SJSA1 (cell line): ENCODE measurements around the gene TULP1. TPM values are rescaled to one million over a fixed set of nuclear protein-coding genes. Genes with fewer than 3 reads are reported as not detected.
A peak's percentile ranks its signal among the peaks of the same experiment; 100 is the strongest.
"Not testable (repeated sequence)": the region's sequence is repeated elsewhere in the genome, so short reads cannot be mapped to it uniquely, and the experiment has no call there.

ENCODE experiments used
- DNase-seq, 2 experiments: peaks; one replicate each; pipeline ENCODE4 v3.0.0-alpha.2; 2015 to 2020; ENCODE audit warnings: low spot score in 2 of 2, low read depth in 1 of 2
- H3K27ac ChIP-seq: fragments of 250-450 bp; sonication (Bioruptor Pico); 2 replicates; pipeline ENCODE4 v1.5.1; 2020; ENCODE audit warnings: mild to moderate bottlenecking, moderate library complexity
- H3K27me3 ChIP-seq: fragments of 250-450 bp; sonication (Bioruptor Pico); replicated peaks from 2 replicates; pipeline ENCODE4 v1.5.1; 2020; ENCODE audit warnings: mild to moderate bottlenecking, moderate library complexity
- H3K36me3 ChIP-seq: fragments of 250-450 bp; sonication (Bioruptor Pico); 2 replicates; pipeline ENCODE4 v1.5.1; 2020; ENCODE audit warnings: mild to moderate bottlenecking
- H3K4me1 ChIP-seq: fragments of 250-450 bp; sonication (Bioruptor Pico); replicated peaks from 2 replicates; pipeline ENCODE4 v1.6.1; 2021; ENCODE audit warnings: mild to moderate bottlenecking
- H3K4me3 ChIP-seq: fragments of 250-450 bp; sonication (Bioruptor Pico); 2 replicates; pipeline ENCODE4 v1.5.1; 2020; ENCODE audit warnings: mild to moderate bottlenecking
- H3K9me3 ChIP-seq: fragments of 250-450 bp; sonication (Bioruptor Pico); replicated peaks from 2 replicates; pipeline ENCODE4 v1.5.1; 2020; ENCODE audit warnings: mild to moderate bottlenecking
- total RNA-seq: library from RNA; depleted of rRNA; stranded (reverse); fragments of >200 nt; shearing (Covaris generic); gene quantifications from 2 replicates; pipeline ENCODE4 v1.2.3, GENCODE V29; 2014

TULP1 gene
- total RNA-seq, 1 experiment from 2014 or later = not detected

DNA sequence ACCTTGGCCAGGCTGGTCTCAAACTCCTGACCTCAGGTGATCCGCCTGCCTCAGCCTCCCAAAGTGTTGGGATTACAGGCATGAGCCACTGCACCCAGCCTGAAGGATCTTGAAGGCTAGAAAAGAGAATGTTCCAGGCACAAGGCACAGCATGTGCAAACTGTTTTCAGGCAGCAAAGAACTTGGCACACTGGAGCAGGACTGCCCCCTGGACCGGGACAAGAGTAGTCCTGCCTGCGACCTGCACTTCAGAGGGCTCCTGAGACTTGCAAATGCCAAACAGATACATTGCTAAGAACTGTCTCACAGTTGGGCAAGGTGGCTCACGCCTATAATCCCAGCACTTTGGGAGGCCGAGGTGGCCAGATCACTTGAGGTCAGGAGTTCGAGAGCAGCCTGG, 3.2 kb upstream of the TULP1 start:
- not testable (repeated sequence) for DNase-seq, H3K4me3 ChIP-seq, H3K27me3 ChIP-seq, H3K36me3 ChIP-seq, H3K27ac ChIP-seq, H3K9me3 ChIP-seq, H3K4me1 ChIP-seq

DNA sequence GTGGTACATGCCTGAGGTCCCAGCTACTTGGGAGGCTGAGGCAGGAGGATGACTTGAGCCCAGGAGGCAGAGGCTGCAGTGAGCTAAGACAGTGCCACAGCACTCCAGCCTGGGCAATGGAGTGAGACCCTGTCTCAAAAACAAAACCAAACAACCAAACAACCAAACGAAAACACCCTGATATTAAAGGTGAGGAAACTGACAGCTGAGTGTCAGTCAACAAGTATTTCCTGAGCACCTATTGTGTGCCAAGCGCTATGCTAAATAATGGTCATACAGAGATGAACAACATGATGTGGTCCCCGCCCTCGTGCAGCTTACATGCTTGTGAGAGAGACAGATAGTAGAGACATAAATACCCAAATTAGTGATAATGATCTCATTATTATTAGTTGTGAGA, 1.9 kb upstream of the TULP1 start:
- Histone ChIP-seq H3K9me3 (no peaks in the 10 kb centered on the region), H3K4me1 (no peaks in the 10 kb centered on the region), H3K27ac (no peak overlapping the region), H3K4me3 (no peak overlapping the region), H3K27me3 (no peaks in the 10 kb centered on the region), H3K36me3 (no peaks in the 10 kb centered on the region)
- no peak for DNase-seq

DNA sequence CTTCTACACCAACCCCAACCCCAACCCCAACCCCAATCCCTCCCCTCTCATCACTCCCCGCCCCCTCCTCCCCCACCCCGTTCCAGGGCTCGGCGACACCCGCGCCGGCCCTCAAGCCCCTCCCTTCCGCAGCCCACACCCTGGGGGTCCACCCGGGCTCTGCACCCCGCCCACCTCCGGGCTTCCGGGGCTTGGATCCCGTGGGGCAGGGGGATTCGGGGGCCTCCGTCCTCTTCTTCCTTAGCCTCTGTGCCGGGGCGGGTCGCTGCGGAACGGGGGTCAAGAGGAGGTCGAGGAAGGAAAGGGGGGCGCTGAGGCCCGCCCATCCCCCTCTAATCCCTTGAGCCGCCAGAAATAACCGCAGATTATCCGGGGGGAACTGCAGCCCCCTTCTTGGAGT, 690 bp downstream of the TULP1 start:
- Histone ChIP-seq H3K27ac (no peak overlapping the region), H3K36me3 (no peaks in the 10 kb centered on the region), H3K4me3 (no peak overlapping the region), H3K27me3 (no peaks in the 10 kb centered on the region), H3K4me1 (no peaks in the 10 kb centered on the region), H3K9me3 (no peaks in the 10 kb centered on the region)
- DNase-seq = no peak

DNA sequence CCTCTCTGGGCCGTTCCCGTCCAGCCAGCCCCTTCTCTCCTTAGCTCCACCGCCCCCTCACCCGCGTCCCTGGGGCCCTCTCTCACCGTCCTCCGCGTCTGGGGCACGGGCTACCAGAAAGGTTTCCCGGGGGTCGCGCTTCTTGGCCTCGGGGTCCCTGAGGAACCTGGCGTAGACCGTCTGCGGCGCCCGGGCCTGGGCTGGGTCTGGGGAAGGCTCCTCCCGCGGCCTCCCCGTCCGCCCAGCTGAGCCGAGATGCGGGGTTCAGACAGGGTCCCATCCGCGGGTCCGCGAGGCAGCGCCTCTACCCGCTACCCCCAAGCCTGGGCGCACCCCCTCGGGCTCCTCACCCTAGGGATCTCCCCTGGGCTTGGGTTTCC, 1.1 kb downstream of the TULP1 start:
- Histone ChIP-seq H3K4me1 (no peaks in the 10 kb centered on the region), H3K36me3 (no peaks in the 10 kb centered on the region), H3K9me3 (no peaks in the 10 kb centered on the region), H3K4me3 (no peak overlapping the region), H3K27me3 (no peaks in the 10 kb centered on the region), H3K27ac (no peak overlapping the region)
- DNase-seq = no peak

DNA sequence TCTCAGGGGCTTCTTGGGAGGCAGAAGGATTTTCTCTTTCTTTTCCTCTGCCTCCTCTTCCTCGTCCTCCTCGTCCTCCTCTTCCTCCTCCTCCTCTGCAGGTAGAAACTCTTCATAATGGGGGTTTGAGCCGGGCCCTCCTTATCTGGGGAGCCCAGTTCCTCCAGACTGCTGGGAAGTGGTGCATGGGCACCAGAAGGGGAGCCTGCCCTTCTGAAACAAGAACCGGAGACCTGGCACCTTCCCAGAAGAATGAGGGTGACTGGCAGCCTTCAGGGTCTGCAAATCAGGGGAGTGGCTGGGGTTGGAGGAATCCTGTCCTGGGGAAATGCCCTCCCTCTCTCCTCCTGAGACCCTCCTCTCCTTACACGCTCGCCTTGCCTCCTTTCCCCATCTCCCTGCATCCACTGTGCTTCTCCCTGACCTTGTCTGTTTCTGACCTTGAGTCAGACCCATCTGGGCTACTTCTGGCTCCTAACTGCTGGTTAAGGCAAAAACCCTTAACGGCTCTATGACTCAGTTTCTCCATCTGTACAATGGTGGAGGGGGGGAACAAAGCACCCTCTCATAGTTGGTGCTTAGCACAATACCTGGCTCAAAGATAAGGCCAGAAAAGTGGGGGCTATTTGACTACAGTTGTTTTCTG, 1.7 kb downstream of the TULP1 start:
- H3K27me3 ChIP-seq = no peaks in the 10 kb centered on the region
- no peaks in the 10 kb centered on the region for H3K4me1 ChIP-seq

DNA sequence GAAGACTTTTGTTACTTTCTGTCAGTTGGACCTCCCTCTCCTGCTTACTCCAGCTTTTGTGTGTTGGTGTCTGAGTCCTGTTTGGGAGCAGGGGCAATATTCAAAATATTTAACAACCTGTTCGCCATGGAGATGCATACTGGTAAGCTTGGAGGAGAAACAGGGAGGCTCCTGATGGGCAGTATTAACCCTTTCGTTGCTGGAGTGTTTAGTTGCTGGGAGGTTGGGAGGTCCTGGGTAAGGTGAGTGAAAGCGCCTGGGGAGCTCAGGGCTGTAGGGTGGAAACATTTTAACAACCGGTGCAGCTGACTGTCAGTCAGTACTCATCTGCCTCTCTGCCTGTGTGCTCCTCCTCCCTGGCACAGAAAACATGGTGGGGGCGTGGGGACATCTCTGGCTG, 4.2 kb downstream of the TULP1 start:
- DNase-seq = no peak
- no peaks in the 10 kb centered on the region for H3K27me3 ChIP-seq

More for the DNA sequence above, 1.7 kb downstream of the TULP1 start:
- H3K36me3 ChIP-seq = no peaks in the 10 kb centered on the region
- no peak overlapping the region for H3K4me3 ChIP-seq
- no peak overlapping the region for H3K27ac ChIP-seq
- H3K9me3 ChIP-seq = no peaks in the 10 kb centered on the region
- DNase-seq = no peak

DNA sequence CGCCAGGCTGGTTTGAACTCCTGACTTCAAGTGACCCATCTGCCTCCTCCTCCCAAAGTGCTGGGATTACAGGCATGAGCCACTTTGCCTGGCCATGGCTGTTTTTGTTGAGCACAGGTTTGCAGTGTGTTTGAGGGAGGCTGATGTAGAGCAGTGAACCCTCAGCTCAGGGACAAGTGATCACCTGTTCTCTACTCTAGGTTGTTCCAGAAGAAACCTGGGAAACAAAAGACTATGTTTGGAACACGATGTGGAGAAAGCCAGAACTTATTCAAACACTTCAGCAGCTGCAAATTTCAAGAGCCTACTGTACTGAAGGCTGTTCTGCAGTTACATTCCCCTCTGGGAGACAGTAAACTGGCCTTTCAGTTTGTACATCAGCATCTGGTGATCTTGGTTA, 4.7 kb downstream of the TULP1 start:
- no peaks in the 10 kb centered on the region for H3K4me1 ChIP-seq
- no peak overlapping the region for H3K4me3 ChIP-seq
- no peak for DNase-seq
- no peaks in the 10 kb centered on the region for H3K9me3 ChIP-seq
- no peak overlapping the region for H3K27ac ChIP-seq
- no peaks in the 10 kb centered on the region for H3K27me3 ChIP-seq
- H3K36me3 ChIP-seq = no peaks in the 10 kb centered on the region

More for the DNA sequence above, 4.2 kb downstream of the TULP1 start:
- H3K9me3 ChIP-seq = no peaks in the 10 kb centered on the region
- no peak overlapping the region for H3K4me3 ChIP-seq
- H3K4me1 ChIP-seq = no peaks in the 10 kb centered on the region
- no peak overlapping the region for H3K27ac ChIP-seq
- no peaks in the 10 kb centered on the region for H3K36me3 ChIP-seq

DNA sequence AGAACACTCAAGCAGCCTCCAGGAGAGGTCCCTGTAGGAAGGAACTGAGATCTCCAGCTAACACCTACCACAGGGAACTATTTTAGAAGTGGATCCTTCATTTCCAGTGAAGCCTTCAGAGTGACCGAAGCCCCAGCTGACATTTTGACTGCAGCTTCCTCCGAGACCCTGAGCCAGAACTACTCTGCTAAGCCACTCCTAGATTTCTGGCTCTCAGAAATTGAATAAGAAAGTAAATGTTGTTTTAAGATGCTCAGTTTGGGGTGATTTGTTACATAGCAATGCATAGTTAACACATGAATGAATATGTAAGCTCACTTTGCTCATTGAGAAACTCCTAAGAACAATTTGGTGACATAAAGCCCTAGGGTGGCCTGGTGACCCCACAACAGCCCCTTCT, 5.5 kb downstream of the TULP1 start:
- Histone ChIP-seq H3K4me3 (no peak overlapping the region), H3K27ac (no peak overlapping the region), H3K4me1 (no peaks in the 10 kb centered on the region), H3K36me3 (no peaks in the 10 kb centered on the region), H3K9me3 (no peaks in the 10 kb centered on the region), H3K27me3 (no peaks in the 10 kb centered on the region)
- no peak for DNase-seq

DNA sequence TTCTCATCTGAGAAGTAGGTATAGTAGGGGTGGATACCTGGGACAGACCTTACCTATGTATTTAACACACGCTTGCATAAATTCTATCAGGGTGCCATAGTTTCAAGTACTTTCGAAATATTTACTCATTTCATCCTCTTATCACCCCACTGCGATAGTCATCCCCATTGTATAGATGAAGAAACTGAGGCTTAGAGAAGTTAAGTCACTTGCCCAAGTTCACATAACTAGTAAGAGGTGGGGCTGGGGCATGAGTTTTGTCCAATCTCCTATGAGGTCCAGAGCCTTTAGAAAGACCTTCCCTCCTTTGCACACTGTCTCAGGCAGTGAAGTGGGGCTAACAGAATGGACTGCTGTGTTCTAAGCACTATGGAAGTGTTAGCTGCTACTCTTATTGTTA, 6.2 kb downstream of the TULP1 start:
- H3K9me3 ChIP-seq = no peaks in the 10 kb centered on the region
- no peak for DNase-seq
- H3K27ac ChIP-seq = no peak overlapping the region
- H3K27me3 ChIP-seq = no peaks in the 10 kb centered on the region
- no peaks in the 10 kb centered on the region for H3K36me3 ChIP-seq
- no peak overlapping the region for H3K4me3 ChIP-seq
- no peaks in the 10 kb centered on the region for H3K4me1 ChIP-seq

DNA sequence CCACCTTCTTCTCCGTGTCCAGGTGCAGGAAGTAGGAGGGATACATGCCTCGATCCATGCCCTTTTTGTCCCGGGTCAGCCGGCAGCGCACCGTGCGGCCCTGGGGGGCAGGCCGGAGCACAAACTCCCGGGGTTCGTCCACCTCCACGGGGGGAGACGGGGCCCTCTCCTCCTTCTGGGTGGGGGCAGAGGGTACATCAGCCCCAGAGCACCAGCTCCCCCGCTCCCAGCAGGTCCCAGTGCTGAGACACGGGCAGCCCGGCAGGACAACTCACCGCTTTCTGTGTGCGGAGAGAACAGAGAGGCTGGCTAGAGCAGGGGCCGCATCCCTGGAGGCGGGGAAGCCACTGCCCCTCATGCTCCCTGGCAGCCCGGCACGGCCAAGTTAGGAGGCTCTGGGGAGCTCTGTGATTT, 6.7 kb downstream of the TULP1 start:
- no peak overlapping the region for H3K4me3 ChIP-seq
- no peak for DNase-seq
- no peaks in the 10 kb centered on the region for H3K4me1 ChIP-seq

DNA sequence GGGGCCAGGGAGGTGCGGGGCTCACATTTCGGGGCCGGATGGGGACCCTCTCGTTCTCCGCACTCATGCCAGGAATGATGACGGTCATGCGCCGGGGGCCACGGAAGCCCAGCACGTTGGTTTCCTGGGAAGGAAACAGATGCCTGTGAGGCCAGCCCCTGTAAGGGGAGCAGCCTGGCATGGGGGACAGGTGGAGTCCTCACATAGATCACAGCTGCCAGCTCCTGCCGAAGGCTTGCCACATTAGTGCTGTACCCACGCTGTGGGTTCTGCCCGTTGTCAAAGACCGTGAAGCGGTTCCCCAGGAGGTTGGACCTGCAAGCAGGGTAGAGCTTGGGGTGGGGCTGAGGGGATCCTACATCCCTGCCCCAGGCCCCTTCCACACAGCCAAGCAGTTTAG, 9.2 kb downstream of the TULP1 start:
- no peaks in the 10 kb centered on the region for H3K36me3 ChIP-seq
- no peak for DNase-seq
- H3K4me1 ChIP-seq = no peaks in the 10 kb centered on the region; the same call in 1 of the 2 replicates
- no peak overlapping the region for H3K4me3 ChIP-seq
- no peaks in the 10 kb centered on the region for H3K27me3 ChIP-seq
- H3K9me3 ChIP-seq = no peaks in the 10 kb centered on the region
- H3K27ac ChIP-seq = no peak overlapping the region

More for the DNA sequence above, 6.7 kb downstream of the TULP1 start:
- no peaks in the 10 kb centered on the region for H3K27me3 ChIP-seq
- H3K36me3 ChIP-seq = no peaks in the 10 kb centered on the region
- H3K27ac ChIP-seq = no peak overlapping the region
- no peaks in the 10 kb centered on the region for H3K9me3 ChIP-seq

DNA sequence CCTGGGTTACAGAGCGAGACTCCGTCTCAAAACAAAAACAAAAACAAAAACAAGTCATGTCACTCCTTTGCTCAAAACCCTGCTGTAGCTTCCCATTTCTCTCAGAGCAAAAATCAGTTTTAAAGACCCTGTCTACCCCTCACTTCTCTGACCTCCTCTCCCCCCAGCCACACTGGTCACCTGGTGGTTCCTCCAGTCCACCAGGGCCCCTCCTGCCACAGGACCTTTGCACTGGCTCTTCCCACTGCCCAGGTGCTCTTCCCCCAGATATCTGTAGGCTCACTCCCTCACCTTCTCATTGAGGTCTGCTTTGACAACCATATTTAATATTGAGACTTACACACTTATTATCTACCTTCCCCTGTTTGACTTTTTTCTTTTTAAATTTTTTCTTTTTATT, 10.9 kb downstream of the TULP1 start:
- no peak for DNase-seq
- Histone ChIP-seq H3K4me3 (no peak overlapping the region), H3K4me1 (peaks cover 13% of the 10 kb centered on the region)

DNA sequence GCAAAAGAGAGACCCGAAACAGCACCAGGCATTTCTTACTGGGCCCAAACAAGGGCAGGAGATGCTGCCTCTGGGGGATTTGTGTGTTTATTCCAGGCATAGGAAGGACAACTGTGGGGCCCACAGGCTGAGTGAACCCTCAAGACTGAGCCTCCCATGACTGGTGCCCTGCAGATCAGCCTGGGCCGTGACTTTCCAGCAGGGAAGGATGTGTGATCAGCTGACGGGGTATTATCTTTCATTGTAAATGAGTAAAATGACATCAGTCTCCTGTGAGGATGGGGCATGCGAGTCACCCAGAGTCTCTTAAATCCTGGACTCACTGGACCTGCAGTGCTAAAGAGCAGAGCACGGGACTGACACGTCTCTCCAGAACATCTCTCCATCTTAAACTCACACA, 11.9 kb downstream of the TULP1 start:
- Histone ChIP-seq H3K4me3 (no peak overlapping the region), H3K27me3 (no peaks in the 10 kb centered on the region), H3K36me3 (peaks cover 9% of the 10 kb centered on the region), H3K27ac (no peak overlapping the region), H3K4me1 (peaks cover 18% of the 10 kb centered on the region), H3K9me3 (no peaks in the 10 kb centered on the region)
- DNase-seq = no peak

More for the DNA sequence above, 10.9 kb downstream of the TULP1 start:
- H3K27ac ChIP-seq = no peak overlapping the region
- peaks cover 5% of the 10 kb centered on the region for H3K36me3 ChIP-seq
- no peaks in the 10 kb centered on the region for H3K27me3 ChIP-seq
- H3K9me3 ChIP-seq = no peaks in the 10 kb centered on the region

DNA sequence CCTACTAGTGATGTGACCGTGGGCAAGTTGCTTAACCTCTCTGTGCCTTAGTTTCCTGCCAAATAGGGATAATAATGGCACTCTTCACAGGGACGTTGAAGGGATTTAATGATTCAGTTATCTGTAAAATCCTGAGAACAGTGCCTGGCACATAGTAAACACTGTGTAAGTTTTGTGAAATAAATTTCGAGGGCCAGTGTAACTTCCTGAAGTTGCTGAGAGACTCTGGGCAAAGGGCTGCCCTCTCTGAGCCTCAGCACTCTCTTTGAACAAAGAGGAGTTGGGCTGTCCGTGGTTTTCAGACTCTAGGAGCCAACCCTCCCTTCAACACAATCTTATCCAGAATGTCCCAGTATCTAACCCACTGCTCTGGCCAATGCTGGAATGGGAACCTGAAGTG, 13.3 kb downstream of the TULP1 start:
- no peak overlapping the region for H3K4me3 ChIP-seq
- no peak for DNase-seq
- no peak overlapping the region for H3K27ac ChIP-seq
- H3K27me3 ChIP-seq = no peaks in the 10 kb centered on the region
- H3K36me3 ChIP-seq = peaks cover 9% of the 10 kb centered on the region
- H3K9me3 ChIP-seq = no peaks in the 10 kb centered on the region
- H3K4me1 ChIP-seq = peaks cover 32% of the 10 kb centered on the region

DNA sequence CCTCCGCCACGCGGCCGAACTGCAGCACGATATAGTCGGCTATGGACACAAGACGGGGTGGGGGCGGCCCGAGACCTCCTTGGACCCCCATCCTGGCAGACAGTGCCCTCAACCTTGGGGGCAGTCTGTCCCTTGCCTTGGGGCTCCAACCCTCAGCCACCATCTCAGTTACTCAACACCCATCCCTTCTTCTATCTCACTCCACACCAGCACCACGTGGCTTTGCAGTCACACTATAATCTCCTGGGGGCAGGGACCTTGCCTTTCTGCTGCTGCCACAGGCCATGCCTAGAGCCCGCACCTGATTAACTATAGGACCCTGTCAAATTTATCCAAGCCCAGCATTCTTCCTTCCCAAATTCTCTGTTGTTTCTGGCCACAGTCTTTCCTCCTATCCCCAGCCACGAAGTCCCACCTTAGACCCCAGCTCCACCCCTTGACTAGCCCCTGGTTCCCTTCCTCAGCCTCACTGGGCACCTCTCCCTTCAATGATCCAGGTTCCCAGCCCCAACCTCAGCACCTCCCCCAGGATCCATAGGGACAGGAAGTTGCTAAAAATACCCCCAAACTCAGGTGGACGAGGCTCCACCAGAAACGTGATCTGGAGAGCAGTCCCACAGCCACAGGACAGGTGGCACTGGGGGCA, 14.2 kb downstream of the TULP1 start:
- no peaks in the 10 kb centered on the region for H3K9me3 ChIP-seq
- no peaks in the 10 kb centered on the region for H3K27me3 ChIP-seq
- H3K36me3 ChIP-seq = peaks cover 14% of the 10 kb centered on the region
- peak overlapping the region; percentile 84 for H3K4me3 ChIP-seq
- peaks cover 40% of the 10 kb centered on the region for H3K4me1 ChIP-seq
- no peak for DNase-seq
- H3K27ac ChIP-seq = no peak overlapping the region
